NB4 (cell line): ENCODE data around the gene FKBP11.
"Not testable (repeated sequence)": the region's sequence is repeated elsewhere in the genome, so short reads cannot be mapped to it uniquely, and the experiment has no call there.

Experiments
- DNase-seq: peaks from one replicate; pipeline ENCODE4 v3.0.0; 2010; ENCODE audit warnings: low read depth
- H3K4me3 ChIP-seq: one replicate; pipeline ENCODE4 v1.5.1; 2011; ENCODE audit warnings: mild to moderate bottlenecking, low read depth, low read length, moderate library complexity
- CTCF ChIP-seq: IDR thresholded peaks from one replicate; pipeline ENCODE4 v1.5.1; 2012; ENCODE audit warnings: low read depth, low read length
- MAX ChIP-seq: IDR thresholded peaks from 2 replicates; pipeline ENCODE4 v1.6.1; 2011; ENCODE audit warnings: low read depth, low read length
- MYC ChIP-seq: IDR thresholded peaks from 2 replicates; pipeline ENCODE4 v1.6.1; 2011; ENCODE audit warnings: low read depth, low read length
- POLR2A ChIP-seq: IDR thresholded peaks from 2 replicates; pipeline ENCODE4 v1.6.1; 2011; ENCODE audit warnings: mild to moderate bottlenecking; ENCODE audit not compliant: insufficient read length; ENCODE audit errors: extremely low read depth

Gene FKBP11

GRCh38 chr12:48882315-48882687 is 43.0 kb downstream of the FKBP11 start:
- no peak for TF ChIP-seq MYC
- TF ChIP-seq POLR2A = no peak
- TF ChIP-seq MAX = no peak
- TF ChIP-seq CTCF = no peak
- no peak overlapping the region for H3K4me3 ChIP-seq
- no peak for DNase-seq

GRCh38 chr12:48881686-48882314 is 43.5 kb downstream of the FKBP11 start:
- no peak overlapping the region for H3K4me3 ChIP-seq
- no peak for DNase-seq
- TF ChIP-seq MAX (no peak), CTCF (no peak), POLR2A (no peak), MYC (no peak)

GRCh38 chr12:48880647-48881046 is 44.6 kb downstream of the FKBP11 start:
- H3K4me3 ChIP-seq = no peak overlapping the region
- TF ChIP-seq MAX = no peak
- no peak for TF ChIP-seq POLR2A
- TF ChIP-seq MYC = no peak
- no peak for TF ChIP-seq CTCF
- no peak for DNase-seq

GRCh38 chr12:48878548-48878947 is 46.7 kb downstream of the FKBP11 start:
- TF ChIP-seq MAX (no peak), POLR2A (no peak), CTCF (no peak), MYC (no peak)
- H3K4me3 ChIP-seq = no peak overlapping the region
- DNase-seq = no peak

GRCh38 chr12:48875944-48876515 is 49.3 kb downstream of the FKBP11 start:
- no peak for DNase-seq
- H3K4me3 ChIP-seq = no peak overlapping the region
- TF ChIP-seq POLR2A = no peak
- no peak for TF ChIP-seq MYC
- TF ChIP-seq MAX = no peak
- no peak for TF ChIP-seq CTCF

- not testable (repeated sequence) for H3K4me3 ChIP-seq, DNase-seq
Measured at GRCh38 chr12:48873534-48873933, 51.8 kb downstream of the FKBP11 start.
